ENCODE results near the gene GOLGB1. TPM values are rescaled to one million over a fixed set of nuclear protein-coding genes. Genes with fewer than 3 reads are reported as not detected.

The GOLGB1 gene
- total RNA-seq, 1 experiment from 2014 or later: 9.0 TPM

- H3K4me3 ChIP-seq (ENCODE audit: insufficient read depth, low read depth, low read length): no peak overlapping the region
- DNase-seq: no peak
- no peaks in the 10 kb centered on the region for H3K27me3 ChIP-seq (ENCODE audit: control insufficient read depth, insufficient read depth, low read length)
- no peaks in the 10 kb centered on the region for H3K36me3 ChIP-seq (replicated peaks; ENCODE audit: control insufficient read depth, insufficient read depth, low read length)
These were observed 128.1 kb downstream of the GOLGB1 start for GRCh38 chr3:121621491-121621890.

- DNase-seq: no peak
- no peaks in the 10 kb centered on the region for H3K27me3 ChIP-seq (ENCODE audit: control insufficient read depth, insufficient read depth, low read length)
- H3K36me3 ChIP-seq (replicated peaks; ENCODE audit: control insufficient read depth, insufficient read depth, low read length): no peaks in the 10 kb centered on the region
- no peak overlapping the region for H3K4me3 ChIP-seq (ENCODE audit: insufficient read depth, low read depth, low read length)
These were observed 129.8 kb downstream of the GOLGB1 start for GRCh38 chr3:121619691-121620090.

Other genes starting within 250 kb of the GOLGB1 start
- 9.4 and 13.3 TPM in 2 replicates for gene POLQ, start 203.8 kb downstream of the GOLGB1 start, total RNA-seq (2014; rRNA removed; shearing (Covaris generic))
- not detected in 2 replicates for gene ARGFX, start 181.8 kb downstream of the GOLGB1 start, total RNA-seq (2014; rRNA removed; shearing (Covaris generic))
- gene FBXO40, start 156.4 kb downstream of the GOLGB1 start, total RNA-seq (2014; rRNA removed; shearing (Covaris generic)): under 0.01 TPM in 1 of 2 replicates, not detected in the other
- gene HCLS1, start 88.8 kb downstream of the GOLGB1 start, total RNA-seq (2014; rRNA removed; shearing (Covaris generic)): 0.48 and 0.74 TPM in 2 replicates
- 26.4 and 44.6 TPM in 2 replicates for gene IQCB1, start 85.3 kb upstream of the GOLGB1 start, total RNA-seq (2014; rRNA removed; shearing (Covaris generic))
- gene EAF2, start 85.5 kb upstream of the GOLGB1 start, total RNA-seq (2014; rRNA removed; shearing (Covaris generic)): 3.9 and 5.5 TPM in 2 replicates
- gene SLC15A2, start 144.7 kb upstream of the GOLGB1 start, total RNA-seq (2014; rRNA removed; shearing (Covaris generic)): 0.76 and 1.7 TPM in 2 replicates

All from H7 (cell line).